Activated naive CD4-positive, alpha-beta T cell treated with anti-CD3 and anti-CD28 coated beads, Interleukin-2, amount 50 U/mL, for 16 hours (primary cell): Measurements from ENCODE around the gene CYP17A1.
A peak's percentile ranks its signal among the peaks of the same experiment; 100 is the strongest.
"Not testable (repeated sequence)": the region's sequence is repeated elsewhere in the genome, so short reads cannot be mapped to it uniquely, and the experiment has no call there.

Source experiments
- DNase-seq: peaks from one replicate; pipeline ENCODE4 v3.0.0-alpha.2; 2020

Gene CYP17A1

DNA sequence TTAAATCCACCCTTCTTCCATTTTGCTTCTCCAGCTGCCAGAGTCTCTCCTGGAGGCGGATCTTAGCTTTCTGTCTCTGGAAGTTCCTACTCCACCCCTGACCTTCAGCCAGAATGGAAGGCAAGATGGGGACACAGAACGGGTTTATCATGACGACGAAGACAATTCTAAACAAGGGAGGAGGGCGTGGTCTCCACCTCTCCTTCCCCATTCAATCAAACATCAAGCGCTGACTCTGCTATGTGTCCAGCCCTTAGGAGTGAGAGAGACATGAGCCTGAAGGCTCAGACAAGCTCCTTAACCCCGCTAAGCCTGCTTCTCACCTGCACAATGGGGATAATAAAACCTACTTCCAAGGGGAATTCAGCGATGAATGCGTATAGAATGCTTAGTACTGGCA, 3.1 kb downstream of the CYP17A1 start:
- no peak for DNase-seq

- no peak for DNase-seq
These were observed 4.2 kb downstream of the CYP17A1 start for GRCh38 chr10:102832987-102833386.

DNA sequence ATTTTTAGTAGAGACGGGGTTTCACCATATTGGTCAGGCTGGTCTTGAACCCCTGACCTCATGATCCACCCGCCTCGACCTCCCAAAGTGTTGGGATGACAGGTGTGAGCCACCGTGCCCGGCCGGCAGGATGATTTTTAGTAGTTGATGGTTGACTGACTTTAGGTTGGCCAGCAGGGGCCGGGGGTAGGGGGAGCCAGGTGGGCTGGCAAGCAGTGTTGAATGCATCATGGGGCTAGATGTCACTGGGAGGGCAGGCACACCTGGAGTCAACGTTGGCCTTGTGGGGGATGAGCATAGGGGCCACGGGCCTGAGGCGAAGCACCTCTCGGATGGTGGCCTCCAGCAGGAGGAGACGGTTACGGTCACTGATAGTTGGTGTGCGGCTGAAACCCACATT, 5.0 kb downstream of the CYP17A1 start:
- no peak for DNase-seq

- no peak for DNase-seq
These were observed 5.7 kb downstream of the CYP17A1 start for GRCh38 chr10:102831322-102832071.

- DNase-seq, result no peak
These were observed 9.6 kb downstream of the CYP17A1 start for GRCh38 chr10:102827597-102827975.

DNA sequence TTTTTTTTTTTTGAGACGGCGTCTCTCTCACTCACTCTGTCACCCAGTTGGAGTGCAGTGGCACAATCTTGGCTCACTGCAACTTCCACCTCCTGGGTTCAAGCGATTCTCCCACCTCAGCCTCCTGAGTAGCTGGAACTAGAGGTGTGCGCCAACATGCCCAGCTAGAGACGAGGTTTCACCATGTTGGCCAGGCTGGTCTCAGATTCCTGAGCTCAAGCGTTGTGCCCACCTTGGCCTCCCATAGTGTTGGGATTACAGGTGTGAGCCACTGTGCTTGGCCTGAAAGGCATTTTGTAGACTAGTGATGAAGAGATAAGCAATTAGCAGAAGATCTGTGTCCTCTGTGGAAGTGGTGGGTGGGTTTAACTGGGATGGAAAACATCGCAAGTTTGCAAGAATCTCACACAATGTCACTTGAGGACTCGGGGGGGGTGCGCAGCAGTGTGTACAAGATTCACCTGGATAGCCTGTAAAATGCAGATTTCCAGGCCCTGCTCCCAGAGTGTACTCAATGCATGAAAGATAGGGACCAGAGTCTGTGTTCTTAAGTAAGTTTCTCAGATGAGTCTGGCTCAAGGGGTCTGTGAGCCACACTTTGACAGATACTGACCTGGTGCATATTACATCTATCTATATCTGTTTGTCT, 10.9 kb downstream of the CYP17A1 start:
- DNase-seq, result no peak

DNA sequence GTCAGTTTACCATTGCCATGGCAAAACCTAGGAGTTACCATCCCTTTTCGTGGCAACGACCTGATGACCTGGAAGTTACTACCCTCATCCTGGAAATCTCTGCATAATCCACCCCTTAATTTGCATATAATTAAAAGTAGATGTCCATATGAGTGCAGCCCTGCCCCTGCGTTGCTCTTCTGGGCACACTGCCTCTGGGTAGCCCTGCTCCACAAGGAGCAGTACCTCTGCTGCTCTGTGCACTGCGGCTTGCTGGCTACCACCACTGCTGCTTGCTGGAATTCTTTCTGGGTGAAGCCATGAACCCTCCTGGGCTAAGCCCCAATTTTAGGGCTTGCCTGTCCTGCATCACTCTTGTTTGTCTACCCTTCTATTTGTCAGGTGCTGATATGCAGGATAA, 12.5 kb downstream of the CYP17A1 start:
- DNase-seq, result no peak

DNA sequence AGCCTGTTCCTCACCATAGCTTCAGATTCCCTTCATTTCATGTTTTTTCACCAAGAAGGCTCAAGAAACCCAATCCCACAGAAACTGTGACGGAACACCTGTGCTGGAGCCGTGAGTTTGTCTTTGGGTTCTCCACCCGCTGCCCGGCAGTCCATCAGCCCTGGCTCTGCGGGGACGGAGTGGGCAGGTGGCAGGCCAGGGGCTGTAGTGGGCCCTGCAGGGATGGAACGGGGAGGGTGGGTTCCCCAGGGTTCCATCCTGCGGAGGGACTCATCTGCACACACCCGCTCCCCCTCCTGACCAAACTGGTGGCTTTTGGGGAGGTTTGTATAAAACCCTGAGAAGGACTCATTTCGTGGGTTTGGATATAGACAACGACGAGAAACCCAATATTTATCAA, 15.0 kb downstream of the CYP17A1 start:
- no peak for DNase-seq

DNA sequence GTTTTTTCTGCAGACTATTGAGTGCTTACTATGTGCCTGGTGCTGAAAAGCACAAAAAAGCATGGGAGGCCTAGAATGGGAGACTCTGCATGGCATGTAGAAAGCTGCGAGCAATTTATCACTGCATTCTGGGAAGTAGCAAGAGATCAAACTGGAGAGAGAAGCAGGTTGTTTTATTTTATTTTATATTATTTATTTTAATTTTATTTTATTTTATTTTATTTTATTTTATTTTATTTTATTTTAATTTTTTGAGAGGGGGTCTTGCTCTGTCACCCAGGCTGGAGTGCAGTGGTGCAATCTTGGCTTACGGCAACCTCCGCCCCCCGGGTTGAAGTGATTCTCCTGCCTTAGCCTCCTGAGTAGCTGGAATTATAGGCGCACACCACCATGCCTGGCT, 17.2 kb downstream of the CYP17A1 start:
- not testable (repeated sequence) for DNase-seq

DNA sequence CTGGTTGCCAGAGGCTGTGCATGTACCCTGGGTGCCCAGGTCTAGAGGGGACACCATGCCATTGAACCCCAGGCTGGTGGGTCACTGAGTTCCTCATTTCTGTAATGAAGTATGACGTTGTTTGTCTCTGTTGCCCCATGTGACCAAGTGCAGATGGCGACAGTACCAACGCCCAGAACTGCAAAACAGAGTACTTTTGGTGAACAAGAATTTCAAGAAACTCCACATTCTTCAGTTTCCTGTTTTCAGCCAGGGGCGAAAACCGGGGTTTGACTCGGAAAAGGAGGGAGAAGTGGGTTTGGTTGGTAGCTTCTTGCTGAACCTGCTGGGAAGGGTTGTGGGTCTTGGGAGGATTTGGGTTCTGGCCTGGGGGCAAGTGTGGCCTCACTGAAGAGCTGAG, 18.2 kb downstream of the CYP17A1 start:
- no peak for DNase-seq

DNA sequence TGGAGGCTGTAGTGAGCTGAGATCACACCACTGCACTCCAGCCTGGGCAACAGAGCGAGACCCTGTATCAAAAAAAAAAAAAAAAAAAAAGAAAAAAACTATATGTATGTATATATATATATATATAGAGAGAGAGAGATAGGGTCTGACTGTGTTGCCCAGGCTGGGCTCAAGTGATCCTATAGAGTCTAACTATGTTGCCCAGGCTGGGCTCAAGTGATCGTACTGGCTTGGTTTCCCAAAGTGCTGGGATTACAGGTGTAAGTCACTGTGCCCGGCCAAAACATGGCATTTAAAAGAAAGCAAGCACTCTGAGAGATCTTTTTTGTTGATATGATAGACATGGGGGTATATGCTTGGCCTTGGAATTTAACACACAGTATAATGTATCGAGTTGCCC, 20.0 kb downstream of the CYP17A1 start:
- DNase-seq, result no peak

- DNase-seq, result no peak
These were observed 21.2 kb downstream of the CYP17A1 start for GRCh38 chr10:102815790-102816549.

GRCh38 chr10:102814873-102815661, 22.1 kb downstream of the CYP17A1 start:
- DNase-seq, result no peak

- DNase-seq, result no peak
These were observed 22.8 kb downstream of the CYP17A1 start for GRCh38 chr10:102814453-102814871.

DNA sequence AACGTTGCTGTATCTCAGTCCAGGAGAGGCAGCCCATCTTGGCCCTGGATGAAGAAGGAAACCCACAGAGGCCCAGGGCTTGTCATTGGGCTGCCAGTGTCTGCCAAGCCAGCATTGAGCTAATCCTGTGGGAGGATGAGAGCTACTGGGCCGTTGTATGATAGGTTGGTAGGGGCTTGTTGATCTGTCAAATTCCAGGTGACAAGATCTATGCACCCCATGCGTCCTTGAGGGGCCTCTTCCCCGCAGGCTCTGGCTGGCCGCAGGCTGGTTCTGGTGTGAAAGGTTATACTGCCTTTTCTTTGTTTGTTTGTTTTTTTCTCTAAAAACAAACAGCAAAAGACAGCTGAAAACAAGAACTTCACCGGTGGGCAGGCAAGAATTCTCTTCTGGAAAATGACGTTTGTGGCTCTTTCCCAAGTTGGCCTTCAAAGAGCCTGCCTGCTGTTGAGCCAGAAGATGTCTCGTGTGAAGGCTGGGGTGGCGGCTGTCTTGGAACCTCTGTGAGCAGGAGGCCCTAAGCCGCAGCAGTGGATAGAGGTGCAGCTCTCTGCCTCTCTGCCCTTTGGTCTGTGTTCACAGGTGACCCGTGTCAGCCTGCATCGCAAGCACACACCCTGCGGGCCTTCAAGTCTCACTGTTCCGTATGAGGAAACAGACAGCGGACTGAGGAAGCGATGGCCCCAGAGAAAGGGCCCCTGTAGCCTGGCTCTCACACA, 23.3 kb downstream of the CYP17A1 start:
- no peak for DNase-seq

DNA sequence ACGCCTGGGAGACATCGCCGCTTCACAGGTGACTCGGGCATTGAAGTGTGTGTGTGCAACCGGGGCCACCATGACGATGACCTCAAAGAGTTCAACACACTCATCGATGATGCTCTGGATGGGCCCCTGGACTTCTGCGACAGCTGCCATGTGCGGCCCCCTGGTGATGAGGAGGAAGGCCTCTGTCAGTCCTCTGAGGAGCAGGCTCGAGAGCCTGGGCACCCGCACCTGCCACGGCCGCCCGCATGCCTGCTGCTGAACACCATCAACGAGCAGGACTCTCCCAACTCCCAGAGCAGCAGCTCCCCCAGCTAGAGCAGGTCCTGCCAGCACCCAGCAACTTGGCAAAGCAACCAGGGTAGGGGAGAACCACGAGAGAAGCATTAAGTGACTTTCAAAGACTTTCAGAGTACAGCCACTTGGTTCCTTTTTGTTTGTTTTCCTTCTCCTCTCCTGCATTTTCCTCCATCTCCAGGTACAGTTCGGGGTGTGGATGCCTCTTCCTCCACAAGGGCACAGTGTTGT, 24.1 kb downstream of the CYP17A1 start:
- no peak for DNase-seq

DNA sequence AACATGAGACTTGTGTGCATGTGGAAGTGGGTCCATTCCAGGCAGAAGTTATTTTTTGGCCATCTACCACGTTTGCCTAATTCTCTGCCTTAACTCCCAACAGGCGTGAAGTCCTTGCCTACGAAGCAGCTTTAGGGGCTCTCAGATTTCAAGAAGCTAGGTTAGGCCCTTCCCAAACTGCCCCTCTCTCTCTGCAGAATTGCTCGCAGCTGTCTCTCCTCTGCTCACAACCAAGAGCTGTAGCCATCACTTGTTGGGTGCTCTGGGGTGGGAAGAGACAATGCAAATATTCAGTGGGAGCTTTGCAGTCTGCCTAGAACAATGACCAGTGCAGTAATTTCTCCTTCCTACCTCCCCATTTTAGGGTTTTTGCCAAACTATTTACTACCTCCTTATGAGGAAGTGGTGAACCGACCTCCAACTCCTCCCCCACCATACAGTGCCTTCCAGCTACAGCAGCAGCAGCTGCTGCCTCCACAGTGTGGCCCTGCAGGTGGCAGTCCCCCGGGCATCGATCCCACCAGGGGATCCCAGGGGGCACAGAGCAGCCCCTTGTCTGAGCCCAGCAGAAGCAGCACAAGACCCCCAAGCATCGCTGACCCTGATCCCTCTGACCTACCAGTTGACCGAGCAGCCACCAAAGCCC, 24.9 kb downstream of the CYP17A1 start:
- no peak for DNase-seq

DNA sequence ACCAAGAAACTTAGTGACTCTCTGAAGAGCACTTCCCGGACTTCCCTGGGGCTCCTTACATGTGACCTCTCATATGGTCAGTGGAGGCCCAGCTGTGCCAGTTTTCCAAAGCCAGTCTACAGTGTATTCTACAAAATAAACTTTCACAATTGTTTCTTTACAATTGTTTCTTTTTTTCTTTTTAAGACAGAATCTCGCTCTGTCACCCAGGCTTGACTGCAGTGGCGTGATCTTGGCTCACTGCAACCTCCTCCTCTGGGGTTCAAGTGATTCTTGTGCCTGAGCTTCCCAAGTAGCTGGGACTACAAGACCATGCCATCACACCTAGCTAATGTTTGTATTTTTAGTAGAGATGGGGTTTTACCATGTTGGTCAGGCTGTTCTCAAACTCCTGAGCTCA, 25.9 kb downstream of the CYP17A1 start:
- no peak for DNase-seq

DNA sequence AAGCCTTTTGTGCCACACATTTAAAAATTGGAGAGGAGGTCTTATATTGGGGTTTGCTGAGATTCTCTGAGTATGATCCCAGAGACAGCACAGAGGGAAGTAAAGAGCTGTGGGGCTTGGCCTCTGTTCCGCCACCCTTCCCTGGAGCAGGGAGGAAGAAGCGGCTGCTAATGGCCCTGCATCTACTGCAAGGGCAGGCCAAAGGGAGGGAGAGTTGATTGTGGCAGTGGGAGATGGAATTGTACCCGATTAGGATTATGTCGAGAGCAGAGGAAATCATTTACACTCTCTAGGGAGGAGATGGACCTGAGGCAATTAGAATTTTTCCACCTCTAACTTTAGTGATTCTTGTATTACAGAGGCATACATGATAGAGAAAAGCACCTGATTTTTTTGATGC, 28.8 kb downstream of the CYP17A1 start:
- no peak for DNase-seq

DNA sequence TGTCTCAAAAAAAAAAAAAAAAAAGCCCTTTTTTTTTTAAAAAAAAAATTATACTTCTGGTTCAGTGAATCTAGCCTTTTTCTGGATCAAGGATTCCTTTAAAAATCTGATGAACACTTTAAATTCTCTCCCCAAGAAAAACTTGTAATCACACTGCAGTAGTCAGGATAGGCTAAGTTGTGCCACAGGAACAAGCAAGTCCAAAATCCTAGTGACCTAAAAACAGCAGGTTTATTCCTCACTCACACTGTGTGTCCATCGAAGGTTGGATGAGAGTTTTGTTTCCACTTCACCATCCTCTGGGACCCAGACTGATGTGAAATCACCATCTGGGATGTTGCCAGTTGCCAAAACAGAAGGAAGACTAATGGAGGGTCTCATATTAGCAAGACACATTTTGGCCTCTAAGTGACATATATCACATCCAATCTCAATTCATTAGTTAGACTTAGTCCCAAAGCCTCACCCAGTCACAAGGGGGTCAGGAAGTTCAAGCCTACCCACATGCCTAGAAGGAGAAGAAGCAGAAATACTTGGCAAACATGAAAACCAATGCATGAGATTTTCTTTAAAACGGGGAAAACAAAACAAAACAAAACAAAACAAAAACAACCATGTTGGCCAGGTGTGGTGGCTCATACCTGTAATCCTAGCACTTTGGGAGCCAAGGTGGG, 32.7 kb downstream of the CYP17A1 start:
- DNase-seq, result no peak

- DNase-seq, result peak; percentile 22
These were observed 34.2 kb downstream of the CYP17A1 start for GRCh38 chr10:102802920-102803534.
